Tongue (tissue), 2 donors: ENCODE results near the gene SLC50A1. TPM values are rescaled to one million over a fixed set of nuclear protein-coding genes. Genes with fewer than 3 reads are reported as not detected.
"Not testable (repeated sequence)": the region's sequence is repeated elsewhere in the genome, so short reads cannot be mapped to it uniquely, and the experiment has no call there.

Experiments used
- DNase-seq: peaks from one replicate; pipeline ENCODE4 v3.0.0-alpha.2; 2015
- total RNA-seq: library from RNA; depleted of rRNA; stranded (reverse); fragments of >200 nt; gene quantifications from one replicate; pipeline ENCODE4 v1.2.3, GENCODE V29; 2014

SLC50A1 gene
- total RNA-seq, 1 donor from 2014 or later: 11.5 TPM

DNA sequence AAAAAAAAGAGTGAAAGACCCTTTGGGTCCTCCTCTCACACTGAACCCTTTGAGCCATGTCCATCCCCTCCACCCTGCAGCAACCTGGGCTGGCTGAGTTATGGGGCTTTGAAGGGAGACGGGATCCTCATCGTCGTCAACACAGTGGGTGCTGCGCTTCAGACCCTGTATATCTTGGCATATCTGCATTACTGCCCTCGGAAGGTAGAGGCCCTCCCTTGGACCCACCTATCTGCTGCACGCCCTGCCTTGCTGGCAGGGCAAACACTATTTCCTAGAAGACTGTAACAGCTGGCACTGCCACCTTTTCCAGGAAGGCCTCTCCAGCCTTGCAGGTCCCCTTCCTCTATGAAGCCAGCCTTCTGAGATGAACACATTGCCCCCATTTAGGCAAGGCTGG lies 1.1 kb downstream of the SLC50A1 start:
- no peak for DNase-seq

DNA sequence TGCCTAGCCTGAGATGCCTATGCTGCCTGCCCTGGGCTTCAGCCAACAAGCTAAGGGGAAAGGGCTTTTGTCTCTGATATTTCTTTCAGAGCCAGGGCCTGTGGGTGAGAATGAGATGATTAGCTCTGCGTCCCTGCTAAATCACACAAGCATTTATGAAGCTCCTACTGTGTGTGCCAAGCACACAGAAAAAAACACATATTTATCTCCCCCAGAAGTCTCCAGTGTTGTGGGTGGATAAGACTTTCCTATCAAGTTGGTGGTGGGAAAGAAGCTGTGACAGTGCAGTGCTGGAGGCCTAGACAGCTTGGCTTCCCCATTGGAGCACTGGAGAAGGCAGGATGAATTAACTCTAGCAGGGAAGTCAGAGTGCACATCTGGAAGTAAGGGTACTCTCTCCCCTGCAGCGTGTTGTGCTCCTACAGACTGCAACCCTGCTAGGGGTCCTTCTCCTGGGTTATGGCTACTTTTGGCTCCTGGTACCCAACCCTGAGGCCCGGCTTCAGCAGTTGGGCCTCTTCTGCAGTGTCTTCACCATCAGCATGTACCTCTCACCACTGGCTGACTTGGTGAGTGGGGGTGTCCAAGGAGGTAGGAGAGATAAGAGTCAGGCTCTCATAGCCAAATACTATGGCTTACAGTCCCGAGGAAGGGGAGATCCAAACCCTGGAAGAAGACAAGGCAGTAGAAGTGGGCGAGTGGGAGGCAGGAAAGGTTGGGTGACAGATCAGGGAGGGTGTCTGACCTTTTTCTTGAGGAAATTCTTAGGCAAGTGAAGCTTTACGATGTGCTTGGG lies 1.7 kb downstream of the SLC50A1 start:
- no peak for DNase-seq

DNA sequence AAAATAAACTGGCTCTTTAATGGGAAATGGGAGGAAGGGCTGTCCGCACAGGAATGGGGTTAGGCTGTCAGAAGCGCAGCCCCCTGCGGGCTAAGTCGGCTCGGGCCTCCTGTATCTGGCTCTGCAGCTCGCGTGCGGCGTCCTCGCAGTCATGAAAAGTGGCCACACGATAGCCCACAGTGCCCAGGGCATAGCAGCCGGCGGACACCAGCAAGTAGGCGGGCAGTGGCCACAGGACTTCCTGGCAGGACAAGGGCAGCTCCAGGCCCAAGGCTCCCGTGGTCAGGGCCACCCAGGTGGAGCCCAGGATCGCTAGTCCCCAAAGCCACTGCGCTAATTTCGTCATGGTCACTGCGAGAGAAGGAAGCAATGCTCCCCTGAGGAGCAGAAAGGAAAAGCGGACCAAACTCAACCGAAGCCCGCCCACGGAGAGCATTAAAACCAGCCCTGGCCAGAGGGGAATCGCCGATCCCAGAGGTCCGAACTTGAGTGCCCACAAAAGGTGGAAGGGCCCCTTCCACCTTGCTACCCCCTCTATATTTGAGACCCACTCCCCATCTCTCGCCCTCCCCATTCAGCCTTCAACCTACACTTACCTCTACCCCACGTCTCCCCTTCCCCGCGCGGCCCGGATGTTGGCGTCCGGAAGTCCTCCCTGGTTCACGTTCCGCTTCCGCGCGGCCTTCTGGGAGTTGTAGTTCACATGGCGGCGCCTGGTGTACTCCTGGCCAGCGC lies 4.4 kb downstream of the SLC50A1 start, which contains the start of gene DPM3:
Gene DPM3, minus strand, starts transcription at position 637 of the 735 bp plus-strand sequence. Its CDS starts 291 bp downstream, at position 346.
- peak; percentile 94 for DNase-seq

DNA sequence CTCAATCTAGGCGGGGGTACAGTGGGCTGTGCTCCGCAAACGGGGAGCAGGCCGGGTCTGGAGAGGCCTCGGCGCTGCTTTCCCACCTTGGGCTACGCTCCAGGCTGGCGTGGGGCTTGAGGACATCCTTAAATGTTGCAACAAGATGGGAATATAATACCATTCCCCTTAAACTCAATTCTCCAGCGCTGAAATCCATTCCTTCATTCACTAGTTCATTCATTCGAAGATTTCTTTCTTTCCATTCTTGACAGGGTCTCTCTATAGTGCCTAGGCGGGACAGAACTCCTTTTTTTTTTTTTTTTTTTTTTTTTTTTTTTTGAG lies 4.9 kb downstream of the SLC50A1 start:
- DNase-seq: no peak

DNA sequence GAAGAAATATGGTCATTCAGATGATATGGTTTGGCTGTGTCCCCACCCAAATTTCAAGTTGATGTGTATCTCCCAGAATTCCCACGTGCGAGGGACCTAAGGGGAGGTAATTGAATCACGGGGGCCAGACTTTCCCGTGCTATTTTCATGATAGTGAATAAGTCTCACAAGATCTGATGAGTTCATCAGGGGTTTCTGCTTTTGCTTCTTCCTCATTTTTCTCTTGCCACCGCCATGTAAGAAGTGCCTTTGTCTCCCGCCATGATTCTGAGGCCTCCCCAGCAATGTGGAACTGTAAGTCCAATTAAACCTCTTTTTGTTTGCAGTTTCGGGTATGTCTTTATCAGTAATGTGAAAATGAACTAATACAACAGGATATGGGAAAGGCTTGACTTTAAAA lies 6.1 kb downstream of the SLC50A1 start:
- no peak for DNase-seq

DNA sequence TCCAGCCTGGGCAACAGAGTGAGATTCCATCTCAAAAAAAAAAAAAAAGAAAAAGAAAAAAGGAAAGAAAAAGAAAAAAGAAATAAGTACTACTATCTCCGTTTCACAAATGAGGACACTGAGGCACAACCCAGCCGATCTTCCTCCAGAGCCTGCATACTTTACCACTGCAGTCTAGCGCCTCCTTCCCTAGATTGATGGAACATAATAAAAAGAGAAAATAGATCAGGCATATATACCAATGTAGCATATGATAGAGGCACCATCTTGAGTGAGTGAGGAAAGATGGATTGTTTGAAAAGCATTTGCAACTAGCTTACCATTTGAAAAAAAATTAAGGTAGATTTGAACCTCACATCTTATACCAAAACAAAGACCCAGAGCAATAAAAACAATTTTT lies 9.8 kb downstream of the SLC50A1 start:
- no peak for DNase-seq

DNA sequence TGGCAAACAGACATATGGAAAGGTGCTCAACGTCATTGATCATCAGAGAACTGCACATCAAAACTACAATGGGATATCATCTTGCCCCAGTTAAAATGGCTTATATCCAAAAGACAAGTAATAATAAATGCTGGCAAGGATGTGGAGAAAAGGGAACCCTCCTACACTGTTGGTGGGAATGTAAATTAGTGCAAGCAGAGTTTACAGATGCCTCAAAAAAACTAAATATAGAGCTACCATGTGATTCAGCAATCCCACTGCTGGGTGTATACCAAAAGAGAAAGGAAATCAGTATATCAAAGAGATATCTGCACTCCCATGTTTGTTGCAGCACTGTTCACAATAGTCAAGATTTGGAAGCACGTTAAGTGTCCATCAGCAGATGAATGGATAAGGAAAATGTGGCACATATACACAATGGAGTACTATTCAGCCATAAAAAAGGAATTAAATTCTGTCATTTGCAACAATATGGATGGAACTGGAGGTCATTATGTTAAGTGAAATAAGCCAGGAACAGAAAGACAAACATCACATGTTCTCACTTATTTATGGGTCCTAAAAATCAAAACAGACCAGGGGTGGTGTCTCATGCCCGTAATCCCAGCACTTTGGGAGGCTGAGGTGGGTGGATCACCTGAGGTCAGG lies 20.5 kb downstream of the SLC50A1 start:
- not testable (repeated sequence) for DNase-seq

DNA sequence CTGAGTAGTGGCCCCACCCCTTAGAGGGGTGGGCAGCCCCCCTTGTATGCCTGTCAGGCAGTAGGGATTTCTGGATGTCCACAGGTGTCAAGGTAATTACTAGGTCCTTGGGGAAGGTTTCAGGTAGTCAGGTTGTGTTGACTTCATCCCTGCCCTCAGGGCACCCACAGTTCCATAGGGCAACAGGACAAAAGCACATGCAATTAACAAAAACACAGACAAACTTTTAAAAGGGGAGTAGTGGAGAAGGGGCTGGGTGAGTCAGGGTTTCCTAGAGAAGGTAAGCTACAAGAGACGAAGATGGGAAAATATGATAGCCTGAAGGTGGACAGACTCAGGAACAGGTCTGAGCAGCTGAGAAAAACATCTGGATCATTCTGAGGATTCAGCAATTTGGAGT lies 23.3 kb downstream of the SLC50A1 start:
- DNase-seq: no peak

DNA sequence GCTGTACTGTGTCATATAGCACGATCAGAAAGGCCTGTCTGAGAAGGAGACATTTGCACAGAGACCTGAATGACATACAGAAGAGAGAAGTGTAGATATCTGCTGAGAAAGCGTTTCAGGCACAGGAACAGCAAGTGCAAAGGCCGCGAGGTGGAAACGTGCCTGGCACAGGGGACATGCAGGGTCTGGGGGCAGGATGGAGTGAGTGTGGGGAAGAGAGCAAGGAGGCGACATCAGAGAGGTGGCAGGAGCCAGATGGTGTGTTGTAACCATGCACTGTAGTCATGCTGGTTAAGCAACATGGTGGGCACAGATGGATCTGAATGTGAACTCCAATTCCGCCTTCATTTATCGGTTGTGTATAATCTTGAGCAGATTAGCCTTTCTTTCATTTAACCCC lies 24.5 kb downstream of the SLC50A1 start:
- DNase-seq: no peak

DNA sequence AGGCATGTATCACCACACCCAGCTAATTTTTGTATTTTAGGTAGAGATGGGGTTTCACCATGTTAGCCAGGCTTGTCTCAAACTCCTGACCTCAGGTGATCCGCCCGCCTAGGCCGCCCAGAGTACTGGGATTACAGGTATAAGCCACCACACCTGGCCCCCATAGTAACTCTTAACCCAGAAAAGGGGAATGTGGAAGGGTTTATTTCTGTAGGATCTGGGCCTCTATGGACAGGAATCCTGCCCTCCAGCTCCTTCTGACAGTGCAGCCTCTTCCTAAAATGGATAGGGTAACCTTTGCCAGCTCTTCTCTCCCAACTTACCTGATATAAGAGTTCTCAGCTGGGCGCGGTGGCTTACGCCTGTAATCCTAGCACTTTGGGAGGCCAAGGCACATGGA lies 27.0 kb downstream of the SLC50A1 start:
- not testable (repeated sequence) for DNase-seq

DNA sequence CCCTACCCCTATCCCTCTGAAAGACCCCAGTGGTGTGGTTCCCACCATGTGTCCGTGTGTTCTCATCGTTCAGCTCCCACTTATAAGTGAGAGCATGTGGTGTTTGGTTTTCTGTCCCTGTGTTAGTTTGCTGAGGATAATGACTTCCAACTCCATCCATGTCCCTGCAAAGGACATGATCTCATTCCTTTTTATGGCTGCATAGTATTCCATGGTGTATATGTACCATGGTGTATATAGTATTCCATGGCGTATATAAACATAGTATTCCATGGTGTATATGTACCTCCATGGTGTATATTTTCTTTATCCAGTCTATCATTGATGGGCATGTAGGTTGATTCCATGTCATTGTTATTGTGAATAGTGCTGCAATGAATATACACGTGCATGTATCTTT lies 28.1 kb downstream of the SLC50A1 start:
- DNase-seq: not testable (repeated sequence)

DNA sequence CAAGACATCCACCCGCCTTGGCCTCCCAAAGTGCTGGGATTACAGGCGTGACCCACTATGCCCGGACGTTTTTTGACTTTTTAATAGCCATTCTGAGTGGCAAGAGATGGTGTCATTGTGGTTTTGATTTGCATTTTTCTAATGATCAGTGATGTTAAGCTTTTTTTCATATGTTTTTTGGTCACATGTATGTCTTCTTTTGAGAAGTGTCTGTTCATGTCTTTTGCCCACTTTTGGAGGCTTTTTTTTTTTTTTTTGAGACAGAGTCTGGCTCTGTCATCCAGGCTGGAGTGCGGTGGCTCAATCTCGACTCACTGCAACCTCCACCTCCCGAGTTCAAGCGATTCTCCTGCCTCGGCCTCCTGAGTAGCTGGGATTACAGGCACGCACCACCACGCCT lies 29.0 kb downstream of the SLC50A1 start:
- not testable (repeated sequence) for DNase-seq

DNA sequence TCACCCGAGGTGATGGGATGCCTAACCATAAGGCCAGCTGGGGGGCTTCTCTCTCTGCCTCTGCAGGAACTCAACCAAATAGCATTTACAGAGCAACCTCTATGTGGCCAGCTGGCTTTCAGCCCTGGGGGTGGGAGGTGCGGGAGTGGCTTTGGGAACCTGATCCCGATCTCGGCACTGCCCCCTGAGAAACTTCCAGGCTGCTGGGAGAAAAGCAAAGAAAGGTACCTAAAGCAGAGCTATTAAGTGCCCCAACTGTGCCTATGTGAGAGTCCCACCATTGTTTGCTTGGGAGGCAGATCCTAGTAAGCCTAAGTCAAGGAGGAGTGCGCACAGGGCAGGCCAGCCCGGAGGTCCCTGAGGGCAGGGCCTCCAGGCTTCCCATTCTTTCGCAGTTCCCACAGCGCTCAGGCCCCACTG lies 30.4 kb downstream of the SLC50A1 start:
- DNase-seq: no peak

DNA sequence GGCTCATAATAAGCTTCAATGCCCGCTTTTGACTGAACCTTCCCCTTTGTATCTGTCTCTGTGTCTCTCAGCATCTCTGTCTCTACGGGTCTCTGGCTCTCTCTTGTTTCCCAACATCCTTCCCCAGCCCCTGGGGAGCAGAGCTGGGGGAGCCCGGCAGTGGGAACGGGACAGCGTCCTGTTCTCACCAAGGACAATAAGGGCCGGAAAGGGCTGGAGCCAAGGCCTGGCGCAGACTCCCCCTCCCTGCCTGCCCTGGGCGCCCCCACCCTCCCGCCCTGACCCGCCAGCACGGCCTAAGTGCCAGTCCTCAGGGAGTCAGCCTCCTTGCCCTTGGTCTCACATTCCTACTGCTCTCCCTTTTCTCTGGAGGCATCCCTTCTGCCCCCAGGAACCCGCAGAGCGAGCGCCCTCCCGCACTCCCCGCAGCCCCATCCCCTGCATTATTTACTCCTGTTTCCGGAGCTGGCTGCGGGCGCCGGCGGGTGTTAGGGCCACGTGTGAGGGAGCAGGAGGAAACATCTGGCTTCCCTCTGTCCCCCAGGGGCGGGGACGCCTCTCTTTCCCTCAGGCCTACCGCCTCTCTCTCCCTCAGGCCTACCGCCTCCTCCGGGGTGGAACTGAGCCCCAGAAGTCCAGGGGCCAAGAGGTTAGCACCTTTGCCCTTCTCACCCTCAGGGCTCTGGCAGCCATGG lies 31.0 kb downstream of the SLC50A1 start:
- peak; percentile 54 for DNase-seq

DNA sequence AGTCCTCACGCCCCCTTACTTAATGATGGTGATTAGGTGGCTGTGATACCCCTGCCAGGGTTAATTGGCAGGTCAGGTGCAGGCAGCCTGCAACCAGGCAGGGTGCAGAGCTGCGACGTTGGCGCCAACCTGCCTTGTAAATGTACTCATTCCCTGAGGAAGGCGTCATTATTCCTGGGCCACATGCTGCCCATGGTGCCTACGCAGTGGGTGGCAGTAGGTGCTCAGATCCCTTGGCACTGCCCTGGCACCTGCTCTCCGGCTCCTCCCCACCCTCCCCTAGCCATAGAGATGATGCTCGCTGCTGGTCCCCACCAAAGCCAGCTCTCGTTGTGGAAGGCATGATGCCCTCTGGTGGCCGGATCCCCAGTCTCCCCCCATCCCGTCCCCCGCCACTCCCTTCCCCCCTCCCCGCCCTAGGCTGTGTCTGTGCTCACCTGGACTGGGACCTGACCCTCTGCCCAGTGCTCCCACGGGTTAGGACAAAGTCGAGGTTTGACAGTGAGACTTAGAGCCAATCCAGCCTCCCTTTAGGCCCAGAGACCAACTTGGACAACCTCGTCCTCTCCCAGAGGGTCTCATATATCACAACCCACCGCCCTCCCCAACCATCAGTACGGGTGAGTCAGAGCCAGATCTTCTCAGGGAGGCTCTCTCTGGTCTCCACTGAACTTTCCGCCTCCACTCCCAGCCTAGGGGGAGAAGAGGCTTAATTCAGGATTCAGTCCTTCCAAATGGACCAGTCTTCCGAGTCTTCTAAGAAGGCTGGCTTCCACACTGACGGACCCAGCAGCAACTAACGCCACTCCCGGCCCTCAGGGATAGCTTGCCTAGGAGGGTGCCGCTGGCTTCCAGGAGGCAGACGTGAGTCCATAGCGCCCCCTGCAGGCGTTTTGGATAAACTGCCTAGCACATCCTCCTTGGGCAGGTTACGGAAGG lies 31.8 kb downstream of the SLC50A1 start:
- DNase-seq: peak; percentile 90

DNA sequence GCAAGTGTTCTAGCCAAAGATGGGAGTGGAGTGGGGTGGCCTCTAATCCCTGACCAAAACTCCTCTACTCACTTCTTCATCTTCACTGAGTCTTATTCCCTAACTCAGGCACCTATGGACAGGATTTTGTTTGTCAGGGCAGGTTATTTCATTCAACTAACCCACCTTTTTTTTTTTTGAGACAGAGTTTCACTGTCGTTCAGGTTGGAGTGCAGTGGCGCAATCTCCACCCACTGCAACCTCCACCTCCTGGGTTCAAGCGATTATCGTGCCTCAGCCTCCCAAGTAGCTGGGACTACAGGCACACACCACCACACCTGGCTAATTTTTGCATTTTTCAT lies 32.4 kb downstream of the SLC50A1 start:
- not testable (repeated sequence) for DNase-seq

DNA sequence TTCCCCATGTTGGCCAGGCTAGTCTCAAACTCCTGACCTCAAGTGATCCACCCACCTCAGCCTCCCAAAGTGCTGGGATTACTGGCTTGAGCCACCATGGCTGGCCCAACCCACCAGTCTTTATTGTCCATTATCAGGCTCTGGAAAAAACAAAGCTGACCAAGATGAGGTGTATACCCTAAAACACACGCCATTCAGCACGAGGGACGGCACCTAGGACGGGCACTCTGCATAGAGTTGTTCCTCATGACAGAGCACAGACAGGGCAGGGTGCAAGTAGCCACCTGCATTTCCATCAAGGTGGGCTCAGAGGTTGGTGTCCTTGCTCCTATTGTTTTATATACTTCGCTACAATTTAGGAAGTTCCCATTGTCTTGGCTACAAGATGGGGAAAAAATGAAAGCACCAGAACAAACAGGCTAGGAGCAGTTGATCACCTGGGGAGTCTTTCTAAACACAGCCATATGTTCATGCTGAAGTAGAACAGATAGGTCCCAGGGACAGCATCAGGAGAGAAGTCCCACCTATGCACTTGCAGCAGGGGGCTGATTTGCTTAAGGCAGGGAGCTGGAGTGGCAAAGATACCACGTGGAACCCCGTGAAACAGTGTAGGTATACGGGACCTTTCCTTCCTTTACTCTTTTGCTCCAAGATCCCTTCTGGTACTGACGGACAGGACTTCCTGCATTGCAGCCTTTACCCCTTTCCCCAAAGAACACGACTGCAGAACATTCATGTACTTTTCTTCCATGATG lies 33.0 kb downstream of the SLC50A1 start:
- DNase-seq: no peak

DNA sequence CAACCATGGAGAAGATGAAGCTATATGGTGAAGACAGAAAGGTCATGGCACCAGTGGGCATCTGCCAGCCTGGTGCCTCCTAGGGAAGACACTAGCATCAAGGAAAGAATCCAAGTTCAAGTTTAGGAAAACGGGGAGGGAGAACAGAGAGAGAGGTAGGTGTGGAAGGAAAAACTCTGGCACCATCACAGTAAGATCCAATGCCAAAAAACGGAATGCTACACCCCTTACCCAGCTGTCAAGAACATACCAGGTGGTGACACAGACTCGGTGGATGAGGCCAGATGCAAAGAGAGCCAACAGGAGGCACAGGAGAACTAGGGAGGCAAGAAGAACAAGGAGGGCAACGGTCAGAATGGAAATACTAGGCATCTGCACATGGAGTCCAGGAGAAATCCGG lies 33.9 kb downstream of the SLC50A1 start:
- DNase-seq: no peak

DNA sequence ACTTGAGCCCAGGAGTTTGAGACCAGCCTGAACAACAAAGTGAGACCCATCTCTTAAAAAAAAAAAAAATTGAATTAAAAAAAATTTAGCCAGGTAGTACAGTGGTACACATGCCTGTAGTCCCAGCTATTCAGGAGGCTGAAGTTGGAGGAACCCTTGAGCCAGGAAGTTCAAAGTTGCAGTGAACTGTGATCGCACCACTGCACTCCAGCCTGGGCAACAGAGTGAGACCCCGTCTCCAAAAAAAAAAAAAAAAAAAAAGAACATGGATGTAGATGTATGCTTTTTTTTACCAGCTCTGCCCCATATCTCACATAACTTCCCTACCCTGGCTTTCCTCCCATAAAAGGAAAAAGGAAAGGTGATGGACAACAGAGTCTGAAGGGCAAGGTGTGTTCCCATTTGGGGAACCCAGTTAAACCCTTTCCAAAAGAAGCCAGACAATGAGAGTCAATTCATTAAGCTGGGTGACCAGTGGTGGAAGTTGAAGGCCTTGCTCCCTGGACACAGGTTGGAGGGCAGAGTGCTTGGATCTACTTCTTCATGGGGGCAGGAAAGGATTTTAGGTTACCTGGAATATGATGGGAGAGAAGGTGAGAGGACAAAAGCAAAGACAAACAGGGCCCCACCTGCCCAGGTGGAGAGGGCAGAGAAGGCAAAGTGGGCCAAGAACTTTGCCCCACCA lies 34.6 kb downstream of the SLC50A1 start:
- no peak for DNase-seq

DNA sequence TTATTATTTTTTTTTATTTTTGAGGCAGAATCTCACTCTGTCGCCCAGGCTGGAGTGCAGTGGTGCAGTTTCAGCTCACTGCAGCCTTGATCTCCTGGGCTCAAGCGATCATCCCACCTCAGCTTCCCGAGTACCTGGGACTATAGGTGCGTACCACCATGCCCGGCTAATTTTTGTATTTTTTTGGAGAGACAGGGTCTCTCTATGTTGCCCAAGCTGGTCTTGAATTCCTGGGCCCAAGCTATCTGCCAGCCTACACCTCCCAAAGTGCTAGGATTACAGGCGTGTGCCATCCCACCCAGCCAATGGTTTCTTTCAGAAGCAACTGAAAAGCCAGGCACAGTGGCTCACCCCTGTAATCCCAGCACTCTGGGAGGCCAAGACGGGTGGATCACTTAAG lies 35.2 kb downstream of the SLC50A1 start:
- DNase-seq: no peak
